HCT116 (cell line): ENCODE data around the gene GNAI3. TPM values are rescaled to one million over a fixed set of nuclear protein-coding genes. Genes with fewer than 3 reads are reported as not detected.

ENCODE experiments used
- ATAC-seq: fragments of 200-7000 bp; cut with Tn5 transposase; 2 replicates; pipeline ENCODE4 v1.9.1; 2020; ENCODE audit warnings: mild to moderate bottlenecking, moderate library complexity
- BruUV-seq: library from RNA; stranded (reverse); fragments of 400-500 nt; replicated peaks from 2 replicates; lab custom pipeline; 2021; lab: Mats Ljungman, UMichigan
- CTCF ChIA-PET: fragments of 300-600 bp; sonication (Branson Sonifier 250); formaldehyde crosslinking; loops from one replicate; lab custom pipeline; 2021; ENCODE audit warnings: antibody characterized with exemption; lab: Charles Lee
- POLR2A ChIA-PET: fragments of 300-600, 350-600 bp; sonication (Branson Sonifier 250); formaldehyde crosslinking; loops from one replicate; lab custom pipeline; 2021; ENCODE audit warnings: antibody characterized with exemption; lab: Charles Lee
- RAD21 ChIA-PET, 2 experiments: fragments of 300-600 bp; sonication (Branson Sonifier 250); formaldehyde crosslinking; loops; one replicate each; lab custom pipeline; 2023; ENCODE audit warnings: low total read pairs in 2 of 2; ENCODE audit not compliant: uncharacterized antibody in 2 of 2, unreplicated experiment in 2 of 2, low non-redundant PET in 1 of 2; lab: Charles Lee
- DNase-seq: peaks from one replicate; pipeline ENCODE4 v3.0.0-alpha.2; 2010; ENCODE audit warnings: low read depth, low spot score
- H2AFZ ChIP-seq: fragments of 200-600 bp; shearing (Covaris generic), sonication (generic); 2 replicates; pipeline ENCODE4 v1.6.1; 2017; ENCODE audit warnings: low read depth, mixed run types, mixed read lengths, antibody characterized with exemption, low read length; ENCODE audit not compliant: poor library complexity, severe bottlenecking
- H3K27ac ChIP-seq: 2 replicates; pipeline ENCODE4 v1.5.1; 2012; ENCODE audit warnings: low read depth, low read length
- H3K27me3 ChIP-seq: fragments of 200-600 bp; sonication (generic); 2 replicates; pipeline ENCODE4 v1.6.1; 2016; ENCODE audit warnings: mixed run types, low read length, mixed read lengths; ENCODE audit not compliant: insufficient read depth
- H3K36me3 ChIP-seq, 2 experiments: fragments of 200-500 bp in 1 of 2; fragments of 200-600 bp in 1 of 2; sonication (Bioruptor generic) in 1 of 2; sonication (generic) in 1 of 2; 2 replicates each; pipeline versions ENCODE4 v1.5.1 to v1.6.1; 2014 to 2016; ENCODE audit warnings: low read length in 2 of 2, inconsistent platforms in 1 of 2, mixed read lengths in 1 of 2, mixed run types in 1 of 2; ENCODE audit not compliant: insufficient read depth in 2 of 2, control insufficient read depth in 1 of 2
- H3K4me1 ChIP-seq, 2 experiments: fragments of 200-600 bp in 1 of 2; sonication (generic) in 1 of 2; 2 replicates each; pipeline versions ENCODE4 v1.5.1 to v1.6.1; 2012 to 2017; ENCODE audit warnings: low read length in 2 of 2, inconsistent platforms in 1 of 2, mild to moderate bottlenecking in 1 of 2, mixed read lengths in 1 of 2, mixed run types in 1 of 2, moderate library complexity in 1 of 2; ENCODE audit not compliant: insufficient read depth in 2 of 2, control insufficient read depth in 1 of 2
- H3K4me2 ChIP-seq: fragments of 200-600 bp; sonication (generic); 2 replicates; pipeline ENCODE4 v1.6.1; 2017; ENCODE audit warnings: mixed run types, low read length, mixed read lengths
- H3K4me3 ChIP-seq, 2 experiments: fragments of 200-600 bp in 1 of 2; sonication (generic) in 1 of 2; replicated peaks in 1 of 2; 2 replicates each; pipeline ENCODE4 v1.5.1; 2011 to 2016; ENCODE audit warnings: low read length in 2 of 2, control low read depth in 1 of 2, low read depth in 1 of 2, mild to moderate bottlenecking in 1 of 2, mixed read lengths in 1 of 2, mixed run types in 1 of 2
- H3K79me2 ChIP-seq: fragments of 200-600 bp; sonication (generic); 2 replicates; pipeline ENCODE4 v1.6.1; 2017; ENCODE audit warnings: mild to moderate bottlenecking, mixed run types, low read length, moderate library complexity, mixed read lengths; ENCODE audit not compliant: insufficient read depth
- H3K9ac ChIP-seq: fragments of 200-600 bp; sonication (generic); 2 replicates; pipeline ENCODE4 v1.6.1; 2016; ENCODE audit warnings: low read length, mixed read lengths
- H3K9me2 ChIP-seq: fragments of 200-600 bp; sonication (generic), shearing (Covaris generic); 2 replicates; pipeline ENCODE4 v1.6.1; 2017; ENCODE audit warnings: mixed run types, mild to moderate bottlenecking, moderate library complexity; ENCODE audit not compliant: insufficient read depth
- H3K9me3 ChIP-seq, 2 experiments: fragments of 200-500 bp in 1 of 2; fragments of 200-600 bp in 1 of 2; sonication (Bioruptor generic) in 1 of 2; sonication (generic) in 1 of 2; 2 replicates each; pipeline ENCODE4 v1.6.1; 2014 to 2017; ENCODE audit warnings: low read length in 2 of 2, mixed read lengths in 2 of 2, inconsistent platforms in 1 of 2, low read depth in 1 of 2, mild to moderate bottlenecking in 1 of 2, mixed run types in 1 of 2, moderate library complexity in 1 of 2; ENCODE audit not compliant: control insufficient read depth in 1 of 2, insufficient read depth in 1 of 2
- H4K20me1 ChIP-seq: fragments of 200-600 bp; sonication (generic), shearing (Covaris generic); 2 replicates; pipeline ENCODE4 v1.6.1; 2017; ENCODE audit warnings: mixed run types, mild to moderate bottlenecking, moderate library complexity; ENCODE audit not compliant: insufficient read depth
- CBX3 ChIP-seq: IDR thresholded peaks from 2 replicates; pipeline ENCODE4 v1.6.1; 2012; ENCODE audit warnings: low read depth
- CEBPB ChIP-seq: IDR thresholded peaks from 2 replicates; pipeline ENCODE4 v1.6.1; 2012; ENCODE audit warnings: low read depth
- ELF1 ChIP-seq: IDR thresholded peaks from 2 replicates; pipeline ENCODE4 v1.6.1; 2012; ENCODE audit warnings: low read depth, borderline replicate concordance
- EZH2 ChIP-seq: fragments of 200-600 bp; sonication (generic); IDR thresholded peaks from 2 replicates; pipeline ENCODE4 v1.6.1; 2017; ENCODE audit warnings: antibody characterized with exemption, mixed run types
- EZH2phosphoT487 ChIP-seq: fragments of 200-600 bp; IDR thresholded peaks from 2 replicates; pipeline ENCODE4 v1.6.1; 2018; ENCODE audit warnings: antibody characterized with exemption, borderline replicate concordance
- FOSL1 ChIP-seq: IDR thresholded peaks from 2 replicates; pipeline ENCODE4 v1.6.1; 2012; ENCODE audit warnings: low read depth
- JUND ChIP-seq: IDR thresholded peaks from 2 replicates; pipeline ENCODE4 v1.6.1; 2012
- POLR2AphosphoS5 ChIP-seq: IDR thresholded peaks from 2 replicates; pipeline ENCODE4 v1.6.1; 2011; ENCODE audit warnings: mild to moderate bottlenecking, low read depth, low read length, moderate library complexity
- RAD21 ChIP-seq: IDR thresholded peaks from 2 replicates; pipeline ENCODE4 v1.6.1; 2012; ENCODE audit warnings: low read depth, mild to moderate bottlenecking
- SIN3A ChIP-seq: IDR thresholded peaks from 2 replicates; pipeline ENCODE4 v1.6.1; 2012; ENCODE audit warnings: low read depth
- SP1 ChIP-seq: IDR thresholded peaks from 2 replicates; pipeline ENCODE4 v1.6.1; 2012; ENCODE audit warnings: low read depth
- YY1 ChIP-seq: IDR thresholded peaks from 2 replicates; pipeline ENCODE4 v1.6.1; 2011; ENCODE audit warnings: low read length, low read depth, moderate library complexity, mild to moderate bottlenecking; ENCODE audit not compliant: insufficient replicate concordance; ENCODE audit errors: extremely low read depth
- ZFX ChIP-seq: fragments of 450-650 bp; IDR thresholded peaks from 2 replicates; pipeline ENCODE4 v1.6.1; 2017
- ZNF274 ChIP-seq: fragments of 200-500 bp; sonication (Bioruptor generic); IDR thresholded peaks from 2 replicates; pipeline ENCODE4 v1.6.1; 2014; ENCODE audit warnings: mild to moderate bottlenecking, low read depth, low read length, inconsistent platforms
- intact Hi-C: fragments of 100-400 bp; cut with micrococcal nuclease; formaldehyde crosslinking; loops from 2 replicates; pipeline ENCODE4 v1.10.0; 2022
- total RNA-seq: library from RNA; stranded (reverse); gene quantifications from one replicate; pipeline ENCODE4 v1.2.1, GENCODE V29; 2021; ENCODE audit not compliant: unreplicated experiment
- TF ChIP-seq, protein P1 (sequence below): IDR thresholded peaks from 2 replicates; pipeline ENCODE4 v1.6.1; 2011; ENCODE audit warnings: mild to moderate bottlenecking, low read length, moderate library complexity; ENCODE audit not compliant: insufficient replicate concordance; ENCODE audit errors: extremely low read depth
- TF ChIP-seq, protein P2 (sequence below), 3 experiments: fragments of 200-600 bp in 1 of 3; sonication (generic) in 1 of 3; IDR thresholded peaks in 2 of 3; conservative IDR thresholded peaks in 1 of 3; 2 replicates each; pipeline ENCODE4 v1.5.1; 2012 to 2017; ENCODE audit warnings: low read depth in 2 of 3, low read length in 2 of 3, antibody characterized with exemption in 1 of 3, borderline replicate concordance in 1 of 3, control low read depth in 1 of 3, mild to moderate bottlenecking in 1 of 3, mixed read lengths in 1 of 3, mixed run types in 1 of 3, moderate library complexity in 1 of 3; ENCODE audit not compliant: insufficient read depth in 1 of 3
- TF ChIP-seq, protein P3 (sequence below): IDR thresholded peaks from 2 replicates; pipeline ENCODE4 v1.6.1; 2012
- TF ChIP-seq, protein P4 (sequence below): IDR thresholded peaks from 2 replicates; pipeline ENCODE4 v1.6.1; 2012; ENCODE audit warnings: low read depth

The GNAI3 gene
- total RNA-seq, 1 experiment from 2014 or later = 9.5 TPM

DNA sequence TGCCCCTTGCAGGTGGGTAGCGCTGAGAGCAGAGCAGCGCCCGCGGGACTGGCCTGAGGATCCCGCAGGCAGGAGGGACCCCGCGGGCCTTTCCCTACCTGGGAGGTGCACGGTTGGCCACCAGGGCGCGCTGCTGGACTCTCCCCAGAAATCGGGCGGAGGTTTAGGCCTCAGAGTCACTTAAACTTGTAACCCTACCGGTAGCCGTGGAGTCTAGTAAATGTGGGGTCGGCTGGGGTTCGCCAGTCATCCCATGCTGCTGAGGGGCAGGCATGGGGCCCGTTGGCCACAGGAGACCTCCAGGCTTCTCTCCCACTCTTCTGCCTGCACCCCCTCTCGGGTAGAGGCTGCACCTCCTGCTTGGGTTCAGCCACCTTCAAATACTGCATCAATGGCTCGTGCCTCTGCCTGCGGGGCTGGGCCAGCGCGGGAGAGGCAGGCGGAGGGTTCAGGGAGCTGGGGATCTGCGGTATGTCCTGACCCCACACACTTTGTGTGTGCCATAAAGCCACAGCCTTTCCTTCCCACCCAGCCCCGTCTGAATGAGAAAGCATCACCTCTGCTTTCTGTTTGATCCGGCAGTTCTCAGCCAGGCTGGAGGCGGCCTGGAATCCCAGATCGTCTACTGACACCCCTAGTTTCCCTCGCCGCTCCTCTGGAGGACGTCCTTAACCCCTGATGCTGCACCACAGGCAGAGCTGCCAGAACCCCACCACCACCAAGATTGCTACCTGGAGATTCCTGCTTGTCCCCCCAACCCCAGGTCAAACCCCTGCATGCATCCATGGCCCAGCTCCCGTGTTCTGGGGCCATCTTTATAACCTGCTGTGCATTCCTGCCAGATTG, 95.2 kb downstream of the GNAI3 start (continued):
- TF ChIP-seq, protein P1, sequence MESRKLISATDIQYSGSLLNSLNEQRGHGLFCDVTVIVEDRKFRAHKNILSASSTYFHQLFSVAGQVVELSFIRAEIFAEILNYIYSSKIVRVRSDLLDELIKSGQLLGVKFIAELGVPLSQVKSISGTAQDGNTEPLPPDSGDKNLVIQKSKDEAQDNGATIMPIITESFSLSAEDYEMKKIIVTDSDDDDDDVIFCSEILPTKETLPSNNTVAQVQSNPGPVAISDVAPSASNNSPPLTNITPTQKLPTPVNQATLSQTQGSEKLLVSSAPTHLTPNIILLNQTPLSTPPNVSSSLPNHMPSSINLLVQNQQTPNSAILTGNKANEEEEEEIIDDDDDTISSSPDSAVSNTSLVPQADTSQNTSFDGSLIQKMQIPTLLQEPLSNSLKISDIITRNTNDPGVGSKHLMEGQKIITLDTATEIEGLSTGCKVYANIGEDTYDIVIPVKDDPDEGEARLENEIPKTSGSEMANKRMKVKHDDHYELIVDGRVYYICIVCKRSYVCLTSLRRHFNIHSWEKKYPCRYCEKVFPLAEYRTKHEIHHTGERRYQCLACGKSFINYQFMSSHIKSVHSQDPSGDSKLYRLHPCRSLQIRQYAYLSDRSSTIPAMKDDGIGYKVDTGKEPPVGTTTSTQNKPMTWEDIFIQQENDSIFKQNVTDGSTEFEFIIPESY = no peak
- TF ChIP-seq EZH2phosphoT487 = no peak

DNA sequence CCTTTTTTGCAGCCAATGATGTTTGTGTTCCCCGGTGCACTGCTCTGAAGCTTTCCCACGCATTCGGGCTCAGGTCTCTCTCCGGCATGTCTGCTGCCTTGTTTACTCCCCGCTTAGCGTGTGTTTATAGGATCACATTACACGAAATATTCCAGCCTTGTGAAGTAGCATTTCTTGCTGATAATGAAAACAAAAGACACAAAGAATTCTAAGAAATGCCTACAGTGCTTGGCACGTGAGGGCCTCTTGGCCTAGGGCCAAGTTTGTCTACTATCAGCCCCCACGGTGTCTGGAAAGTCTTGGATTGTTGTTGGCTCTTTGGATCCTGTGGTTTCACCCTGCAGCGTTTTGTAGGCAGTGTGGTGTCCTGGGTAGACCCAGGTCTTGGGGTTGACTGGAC, 96.3 kb downstream of the GNAI3 start:
- POLR2A ChIA-PET = no interaction called here
- CTCF ChIA-PET = no interaction called here
- TF ChIP-seq, protein P2, sequence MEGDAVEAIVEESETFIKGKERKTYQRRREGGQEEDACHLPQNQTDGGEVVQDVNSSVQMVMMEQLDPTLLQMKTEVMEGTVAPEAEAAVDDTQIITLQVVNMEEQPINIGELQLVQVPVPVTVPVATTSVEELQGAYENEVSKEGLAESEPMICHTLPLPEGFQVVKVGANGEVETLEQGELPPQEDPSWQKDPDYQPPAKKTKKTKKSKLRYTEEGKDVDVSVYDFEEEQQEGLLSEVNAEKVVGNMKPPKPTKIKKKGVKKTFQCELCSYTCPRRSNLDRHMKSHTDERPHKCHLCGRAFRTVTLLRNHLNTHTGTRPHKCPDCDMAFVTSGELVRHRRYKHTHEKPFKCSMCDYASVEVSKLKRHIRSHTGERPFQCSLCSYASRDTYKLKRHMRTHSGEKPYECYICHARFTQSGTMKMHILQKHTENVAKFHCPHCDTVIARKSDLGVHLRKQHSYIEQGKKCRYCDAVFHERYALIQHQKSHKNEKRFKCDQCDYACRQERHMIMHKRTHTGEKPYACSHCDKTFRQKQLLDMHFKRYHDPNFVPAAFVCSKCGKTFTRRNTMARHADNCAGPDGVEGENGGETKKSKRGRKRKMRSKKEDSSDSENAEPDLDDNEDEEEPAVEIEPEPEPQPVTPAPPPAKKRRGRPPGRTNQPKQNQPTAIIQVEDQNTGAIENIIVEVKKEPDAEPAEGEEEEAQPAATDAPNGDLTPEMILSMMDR (IDR thresholded peaks at IDR 0.05 in 2 of 3, conservative IDR thresholded peaks at IDR 0.05 in 1 of 3; ENCODE audit: borderline replicate concordance in 1 of 3, insufficient read depth in 1 of 3, low read depth in 2 of 3, low read length in 2 of 3) = no peak
- no peak for TF ChIP-seq ZFX
- TF ChIP-seq SP1 = no peak
- TF ChIP-seq EZH2 = no peak
- TF ChIP-seq ZNF274 = no peak
- no peak for TF ChIP-seq RAD21
- TF ChIP-seq, protein P3, sequence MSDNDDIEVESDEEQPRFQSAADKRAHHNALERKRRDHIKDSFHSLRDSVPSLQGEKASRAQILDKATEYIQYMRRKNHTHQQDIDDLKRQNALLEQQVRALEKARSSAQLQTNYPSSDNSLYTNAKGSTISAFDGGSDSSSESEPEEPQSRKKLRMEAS = no peak
- TF ChIP-seq FOSL1 = no peak
- no peak for TF ChIP-seq ELF1
- no peak for TF ChIP-seq EZH2phosphoT487
- no peak for TF ChIP-seq CEBPB
- no peak for TF ChIP-seq POLR2AphosphoS5
- TF ChIP-seq CBX3 = no peak
- no peak for TF ChIP-seq JUND
- TF ChIP-seq, protein P4, sequence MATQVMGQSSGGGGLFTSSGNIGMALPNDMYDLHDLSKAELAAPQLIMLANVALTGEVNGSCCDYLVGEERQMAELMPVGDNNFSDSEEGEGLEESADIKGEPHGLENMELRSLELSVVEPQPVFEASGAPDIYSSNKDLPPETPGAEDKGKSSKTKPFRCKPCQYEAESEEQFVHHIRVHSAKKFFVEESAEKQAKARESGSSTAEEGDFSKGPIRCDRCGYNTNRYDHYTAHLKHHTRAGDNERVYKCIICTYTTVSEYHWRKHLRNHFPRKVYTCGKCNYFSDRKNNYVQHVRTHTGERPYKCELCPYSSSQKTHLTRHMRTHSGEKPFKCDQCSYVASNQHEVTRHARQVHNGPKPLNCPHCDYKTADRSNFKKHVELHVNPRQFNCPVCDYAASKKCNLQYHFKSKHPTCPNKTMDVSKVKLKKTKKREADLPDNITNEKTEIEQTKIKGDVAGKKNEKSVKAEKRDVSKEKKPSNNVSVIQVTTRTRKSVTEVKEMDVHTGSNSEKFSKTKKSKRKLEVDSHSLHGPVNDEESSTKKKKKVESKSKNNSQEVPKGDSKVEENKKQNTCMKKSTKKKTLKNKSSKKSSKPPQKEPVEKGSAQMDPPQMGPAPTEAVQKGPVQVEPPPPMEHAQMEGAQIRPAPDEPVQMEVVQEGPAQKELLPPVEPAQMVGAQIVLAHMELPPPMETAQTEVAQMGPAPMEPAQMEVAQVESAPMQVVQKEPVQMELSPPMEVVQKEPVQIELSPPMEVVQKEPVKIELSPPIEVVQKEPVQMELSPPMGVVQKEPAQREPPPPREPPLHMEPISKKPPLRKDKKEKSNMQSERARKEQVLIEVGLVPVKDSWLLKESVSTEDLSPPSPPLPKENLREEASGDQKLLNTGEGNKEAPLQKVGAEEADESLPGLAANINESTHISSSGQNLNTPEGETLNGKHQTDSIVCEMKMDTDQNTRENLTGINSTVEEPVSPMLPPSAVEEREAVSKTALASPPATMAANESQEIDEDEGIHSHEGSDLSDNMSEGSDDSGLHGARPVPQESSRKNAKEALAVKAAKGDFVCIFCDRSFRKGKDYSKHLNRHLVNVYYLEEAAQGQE = no peak
- no peak for TF ChIP-seq YY1
- TF ChIP-seq SIN3A = no peak

More for the DNA sequence above, 96.3 kb downstream of the GNAI3 start:
- RAD21 ChIA-PET = no interaction called here
- Histone ChIP-seq H4K20me1 (no peaks in the 10 kb centered on the region), H3K27ac (no peak overlapping the region), H2AFZ (no peak overlapping the region), H3K4me2 (no peak overlapping the region), H3K27me3 (no peaks in the 10 kb centered on the region), H3K79me2 (no peaks in the 10 kb centered on the region), H3K9me2 (no peaks in the 10 kb centered on the region), H3K9me3 (no peaks in the 10 kb centered on the region), H3K9ac (no peak overlapping the region), H3K4me3 (no peak overlapping the region), H3K36me3 (no peaks in the 10 kb centered on the region), H3K4me1 (peaks cover 2 to 20% of the 10 kb centered on the region in 2 experiments)
- BruUV-seq = no TSS peak
- no peak for DNase-seq
- intact Hi-C loops = no loop called here
- ATAC-seq = no peak
